Astrocyte (in vitro differentiated cells and primary cell): Measurements from ENCODE around the gene FAM217A.

Experiments
- CTCF ChIP-seq: IDR thresholded peaks from 2 replicates; pipeline ENCODE4 v1.5.1; 2011; ENCODE audit warnings: low read depth, mild to moderate bottlenecking, inconsistent platforms, low read length, moderate library complexity; ENCODE audit not compliant: insufficient read depth
- EZH2 ChIP-seq: IDR thresholded peaks from 2 replicates; pipeline ENCODE4 v1.6.1; 2012; ENCODE audit warnings: mild to moderate bottlenecking, low read length, inconsistent platforms; ENCODE audit not compliant: insufficient read depth

GRCh38 chr6:4128072-4128471 lies 49.1 kb upstream of the FAM217A start:
- TF ChIP-seq EZH2 (no peak), CTCF (no peak)
